ENCODE measurements around the gene CCDC92. TPM values are rescaled to one million over a fixed set of nuclear protein-coding genes. Genes with fewer than 3 reads are reported as not detected.
A peak's percentile ranks its signal among the peaks of the same experiment; 100 is the strongest.

CCDC92 gene
- total RNA-seq, 2 donors from 2014 or later, result 19.7 to 25.1 TPM

- 76 to 83% methylated on average over 4 of the region's 4 CpGs for whole genome bisulfite sequencing, 2 donors
- no peak overlapping the region for H3K27ac ChIP-seq
- no peak overlapping the region for H3K4me3 ChIP-seq
- intact Hi-C loops (cut with DNase I), result no loop called here
- ATAC-seq, result no peak
- H3K9me3 ChIP-seq, result no peaks in the 10 kb centered on the region
- no peak for TF ChIP-seq POLR2A (IDR thresholded peaks at IDR 0.05)
- TF ChIP-seq CTCF (IDR thresholded peaks at IDR 0.05), result no peak
- DNase-seq, result no peak
- no peaks in the 10 kb centered on the region for H3K36me3 ChIP-seq (replicated peaks in 1 of 2; ENCODE audit: insufficient read depth in 1 of 2, low read depth in 2 of 2)
- no peaks in the 10 kb centered on the region for H3K27me3 ChIP-seq
- H3K4me1 ChIP-seq, result no peaks in the 10 kb centered on the region
These were observed 11.8 kb downstream of the CCDC92 start for GRCh38 chr12:123960856-123961255.

- no peaks in the 10 kb centered on the region for H3K9me3 ChIP-seq
- no peak overlapping the region for H3K4me3 ChIP-seq
- ATAC-seq (no peak), DNase-seq (no peak)
- intact Hi-C loops (cut with DNase I), result no loop called here
- no peaks in the 10 kb centered on the region for H3K36me3 ChIP-seq (replicated peaks in 1 of 2; ENCODE audit: insufficient read depth in 1 of 2, low read depth in 2 of 2)
- no peaks in the 10 kb centered on the region for H3K27me3 ChIP-seq
- H3K4me1 ChIP-seq, result no peaks in the 10 kb centered on the region
- 86 to 87% methylated on average over 9 of the region's 9 CpGs for WGBS, 2 donors
- H3K27ac ChIP-seq, result no peak overlapping the region
- TF ChIP-seq POLR2A (IDR thresholded peaks at IDR 0.05), result no peak
- TF ChIP-seq CTCF (IDR thresholded peaks at IDR 0.05), result no peak
These were observed 12.4 kb downstream of the CCDC92 start for GRCh38 chr12:123960029-123960735.

GRCh38 chr12:123958876-123959275, 13.8 kb downstream of the CCDC92 start:
- Histone ChIP-seq H3K27ac (no peak overlapping the region), H3K9me3 (no peaks in the 10 kb centered on the region), H3K4me3 (no peak overlapping the region), H3K27me3 (no peaks in the 10 kb centered on the region), H3K4me1 (no peaks in the 10 kb centered on the region), H3K36me3 (replicated peaks in 1 of 2; ENCODE audit: insufficient read depth in 1 of 2, low read depth in 2 of 2) (no peaks in the 10 kb centered on the region)
- DNase-seq, result no peak
- intact Hi-C loops (cut with DNase I), result no loop called here
- TF ChIP-seq CTCF (IDR thresholded peaks at IDR 0.05), result no peak
- TF ChIP-seq POLR2A (IDR thresholded peaks at IDR 0.05), result no peak
- ATAC-seq, result no peak
- 86 to 92% methylated on average over 9 of the region's 9 CpGs for WGBS, 2 donors

GRCh38 chr12:123958462-123958861, 14.2 kb downstream of the CCDC92 start:
- Histone ChIP-seq H3K27ac (no peak overlapping the region), H3K9me3 (no peaks in the 10 kb centered on the region), H3K4me3 (no peak overlapping the region), H3K27me3 (no peaks in the 10 kb centered on the region), H3K36me3 (replicated peaks in 1 of 2; ENCODE audit: insufficient read depth in 1 of 2, low read depth in 2 of 2) (no peaks in the 10 kb centered on the region), H3K4me1 (no peaks in the 10 kb centered on the region)
- ATAC-seq (peak; percentile 48), DNase-seq (no peak)
- 84 to 89% methylated on average over 8 of the region's 8 CpGs for WGBS, 2 donors
- no peak for TF ChIP-seq POLR2A (IDR thresholded peaks at IDR 0.05)
- no peak for TF ChIP-seq CTCF (IDR thresholded peaks at IDR 0.05)
- intact Hi-C loops (cut with DNase I), result no loop called here

- Histone ChIP-seq H3K36me3 (replicated peaks in 1 of 2; ENCODE audit: insufficient read depth in 1 of 2, low read depth in 2 of 2) (no peaks in the 10 kb centered on the region), H3K9me3 (no peaks in the 10 kb centered on the region), H3K4me1 (peaks cover 5% of the 10 kb centered on the region), H3K27ac (no peak overlapping the region), H3K27me3 (no peaks in the 10 kb centered on the region), H3K4me3 (no peak overlapping the region)
- ATAC-seq, result no peak
- no peak for DNase-seq
- no peak for TF ChIP-seq CTCF (IDR thresholded peaks at IDR 0.05)
- TF ChIP-seq POLR2A (IDR thresholded peaks at IDR 0.05), result no peak
- intact Hi-C loops (cut with DNase I), result no loop called here
- WGBS, 2 donors, result 77 to 91% methylated on average over 3 of the region's 3 CpGs
These were observed 15.4 kb downstream of the CCDC92 start for GRCh38 chr12:123957196-123957595.

Data from body of pancreas (tissue), 4 donors.